GM12864 (cell line): ENCODE measurements around the gene ERBB4.

ENCODE experiments used
- DNase-seq: peaks from one replicate; pipeline ENCODE4 v3.0.0-alpha.2; 2011; ENCODE audit warnings: low read depth
- H3K4me3 ChIP-seq: 2 replicates; pipeline ENCODE4 v1.5.1; 2011; ENCODE audit warnings: mild to moderate bottlenecking, low read depth, low read length, control low read depth
- TF ChIP-seq, protein P1 (sequence below): IDR thresholded peaks from 2 replicates; pipeline ENCODE4 v1.5.1; 2011; ENCODE audit warnings: low read depth, mild to moderate bottlenecking, moderate library complexity, low read length, control low read depth, inconsistent platforms; ENCODE audit errors: missing control alignments

ERBB4 gene

DNA sequence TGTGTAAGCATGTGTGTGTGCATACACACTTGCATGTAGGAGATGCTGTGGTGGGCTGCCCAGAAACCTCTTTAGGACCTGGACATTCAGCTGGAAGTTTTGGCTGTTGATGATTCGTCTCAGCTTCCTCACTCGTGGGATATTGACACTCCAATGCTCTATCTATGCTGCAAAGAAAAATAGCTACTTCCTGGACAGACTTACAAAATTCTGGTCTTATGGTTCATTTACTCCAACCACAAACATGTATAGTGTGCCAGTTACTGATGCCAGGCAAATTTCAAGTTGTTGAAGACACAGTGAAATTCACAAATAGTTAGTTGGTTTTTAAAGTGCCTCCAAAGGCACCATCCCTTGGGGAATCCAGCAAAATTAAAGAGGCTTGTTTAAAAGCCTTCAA, 1099.6 kb downstream of the ERBB4 start:
- H3K4me3 ChIP-seq, result no peak overlapping the region
- no peak for DNase-seq
- TF ChIP-seq, protein P1, sequence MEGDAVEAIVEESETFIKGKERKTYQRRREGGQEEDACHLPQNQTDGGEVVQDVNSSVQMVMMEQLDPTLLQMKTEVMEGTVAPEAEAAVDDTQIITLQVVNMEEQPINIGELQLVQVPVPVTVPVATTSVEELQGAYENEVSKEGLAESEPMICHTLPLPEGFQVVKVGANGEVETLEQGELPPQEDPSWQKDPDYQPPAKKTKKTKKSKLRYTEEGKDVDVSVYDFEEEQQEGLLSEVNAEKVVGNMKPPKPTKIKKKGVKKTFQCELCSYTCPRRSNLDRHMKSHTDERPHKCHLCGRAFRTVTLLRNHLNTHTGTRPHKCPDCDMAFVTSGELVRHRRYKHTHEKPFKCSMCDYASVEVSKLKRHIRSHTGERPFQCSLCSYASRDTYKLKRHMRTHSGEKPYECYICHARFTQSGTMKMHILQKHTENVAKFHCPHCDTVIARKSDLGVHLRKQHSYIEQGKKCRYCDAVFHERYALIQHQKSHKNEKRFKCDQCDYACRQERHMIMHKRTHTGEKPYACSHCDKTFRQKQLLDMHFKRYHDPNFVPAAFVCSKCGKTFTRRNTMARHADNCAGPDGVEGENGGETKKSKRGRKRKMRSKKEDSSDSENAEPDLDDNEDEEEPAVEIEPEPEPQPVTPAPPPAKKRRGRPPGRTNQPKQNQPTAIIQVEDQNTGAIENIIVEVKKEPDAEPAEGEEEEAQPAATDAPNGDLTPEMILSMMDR, result no peak

GRCh38 chr2:211437396-211437795, 1101.2 kb downstream of the ERBB4 start:
- TF ChIP-seq, protein P1, result no peak
- H3K4me3 ChIP-seq, result no peak overlapping the region
- no peak for DNase-seq

DNA sequence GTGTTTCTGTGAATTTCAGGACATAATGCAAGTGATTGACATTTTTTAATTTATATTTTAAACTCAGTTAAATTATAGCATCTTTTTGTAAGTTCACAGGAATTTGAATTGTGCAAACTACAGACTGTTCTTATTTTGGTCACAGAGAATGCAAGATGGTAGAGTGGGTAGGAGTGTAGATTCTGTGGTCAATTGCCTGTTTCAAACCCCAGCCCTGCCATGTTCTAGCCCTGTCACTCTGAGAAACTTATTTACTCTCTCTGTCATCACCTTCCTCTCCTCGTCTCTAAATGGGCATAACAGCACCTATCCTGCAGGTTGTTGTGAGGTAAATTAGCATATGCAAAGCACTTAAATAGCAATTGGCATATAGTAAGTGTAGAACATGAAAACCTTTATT, 1102.4 kb downstream of the ERBB4 start:
- no peak overlapping the region for H3K4me3 ChIP-seq
- DNase-seq, result no peak
- TF ChIP-seq, protein P1, result no peak

DNA sequence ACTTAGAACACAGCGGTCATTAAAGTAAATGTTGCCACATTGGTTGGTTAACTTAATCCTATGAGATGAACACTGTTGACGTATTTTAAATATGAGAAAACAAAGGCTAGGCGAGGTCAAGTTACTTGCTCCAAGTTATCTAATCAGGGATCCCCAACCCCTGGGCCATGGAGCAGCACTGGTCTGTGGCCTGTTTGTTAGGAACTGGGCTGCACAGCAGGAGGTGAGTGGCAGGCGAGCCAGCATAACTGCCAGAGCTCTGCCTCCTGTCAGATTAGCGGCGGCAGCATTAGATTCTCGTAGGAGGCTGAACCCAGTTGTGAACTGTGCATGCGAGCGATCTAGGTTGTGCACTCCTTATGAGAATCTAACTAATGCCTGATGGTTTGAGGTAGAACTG, 1103.3 kb downstream of the ERBB4 start:
- no peak for DNase-seq
- TF ChIP-seq, protein P1, result no peak
- H3K4me3 ChIP-seq, result no peak overlapping the region

DNA sequence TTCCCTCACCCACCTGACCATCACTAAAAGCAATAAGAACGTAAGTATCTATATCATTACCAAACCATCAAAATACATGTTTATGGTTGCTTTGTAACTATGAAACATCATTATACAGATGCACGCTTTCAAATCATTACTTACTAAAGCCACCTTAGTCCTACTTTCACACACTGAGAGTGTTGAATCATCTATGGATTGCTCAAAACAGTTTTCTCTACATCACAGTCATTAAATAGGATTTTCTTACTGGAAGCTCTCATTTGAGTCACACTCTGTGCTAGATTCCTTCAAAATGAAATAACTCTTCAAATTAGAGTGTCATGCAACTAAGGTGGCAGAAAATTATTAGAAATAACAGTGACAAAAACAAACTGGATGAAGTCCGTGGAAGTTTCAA, 1103.8 kb downstream of the ERBB4 start:
- TF ChIP-seq, protein P1, result no peak
- DNase-seq, result no peak

GRCh38 chr2:211429256-211429920, 1109.2 kb downstream of the ERBB4 start:
- TF ChIP-seq, protein P1, result no peak
- no peak for DNase-seq
- H3K4me3 ChIP-seq, result no peak overlapping the region

More for the DNA sequence above, 1103.8 kb downstream of the ERBB4 start:
- no peak overlapping the region for H3K4me3 ChIP-seq

DNA sequence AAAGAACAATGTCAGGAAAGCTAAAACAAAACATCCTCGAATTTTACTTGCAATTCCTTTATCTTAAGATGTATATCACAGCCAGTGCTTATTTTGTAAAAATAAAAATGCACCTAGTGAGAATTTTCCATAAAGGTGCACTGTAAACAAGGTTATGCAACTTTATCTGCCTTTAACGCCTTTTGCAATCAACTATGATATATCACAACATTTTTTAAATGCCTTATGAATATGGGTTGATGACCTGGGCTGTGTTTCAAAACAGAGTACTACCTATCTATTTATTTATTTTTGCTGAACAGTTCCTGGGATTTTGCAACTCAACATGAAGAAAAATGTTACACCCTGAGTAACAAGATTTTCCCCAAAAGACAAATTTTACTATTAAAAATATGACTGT, 1112.4 kb downstream of the ERBB4 start:
- TF ChIP-seq, protein P1, result no peak
- DNase-seq, result no peak
- no peak overlapping the region for H3K4me3 ChIP-seq
